ENCODE data around the gene HABP4.
"Not testable (repeated sequence)": the region's sequence is repeated elsewhere in the genome, so short reads cannot be mapped to it uniquely, and the experiment has no call there.

Gene HABP4

GRCh38 chr9:96500696-96501632 lies 51.0 kb downstream of the HABP4 start:
- no peak for FAIRE-seq

GRCh38 chr9:96501633-96502538 lies 51.9 kb downstream of the HABP4 start:
- FAIRE-seq, result no peak

GRCh38 chr9:96502539-96503373 lies 52.8 kb downstream of the HABP4 start:
- FAIRE-seq, result no peak

- FAIRE-seq, result not testable (repeated sequence)
Measured at GRCh38 chr9:96503374-96503748, 53.4 kb downstream of the HABP4 start.

GRCh38 chr9:96503918-96504317 lies 53.9 kb downstream of the HABP4 start:
- no peak for FAIRE-seq

- FAIRE-seq, result no peak
Measured at GRCh38 chr9:96505316-96505991, 55.5 kb downstream of the HABP4 start.

GRCh38 chr9:96508227-96508940 lies 58.4 kb downstream of the HABP4 start:
- FAIRE-seq, result no peak

GRCh38 chr9:96509026-96509425 lies 59.1 kb downstream of the HABP4 start:
- no peak for FAIRE-seq

GRCh38 chr9:96509848-96510247 lies 59.9 kb downstream of the HABP4 start:
- FAIRE-seq, result no peak

- no peak for FAIRE-seq
Measured at GRCh38 chr9:96510258-96510657, 60.3 kb downstream of the HABP4 start.

GRCh38 chr9:96512240-96512639 lies 62.3 kb downstream of the HABP4 start:
- FAIRE-seq, result no peak

GRCh38 chr9:96513622-96514021 lies 63.7 kb downstream of the HABP4 start:
- FAIRE-seq, result no peak

- FAIRE-seq, result no peak
Measured at GRCh38 chr9:96514108-96514799, 64.3 kb downstream of the HABP4 start.

- FAIRE-seq, result no peak
Measured at GRCh38 chr9:96514800-96515158, 64.8 kb downstream of the HABP4 start.

GRCh38 chr9:96515621-96516470 lies 65.9 kb downstream of the HABP4 start:
- FAIRE-seq, result no peak

- FAIRE-seq, result no peak
Measured at GRCh38 chr9:96519095-96519494, 69.1 kb downstream of the HABP4 start.

GRCh38 chr9:96519787-96520186 lies 69.8 kb downstream of the HABP4 start:
- no peak for FAIRE-seq

GRCh38 chr9:96522366-96522765 lies 72.4 kb downstream of the HABP4 start:
- FAIRE-seq, result no peak

- no peak for FAIRE-seq
Measured at GRCh38 chr9:96523374-96523773, 73.4 kb downstream of the HABP4 start.

- FAIRE-seq, result no peak
Measured at GRCh38 chr9:96524045-96524444, 74.1 kb downstream of the HABP4 start.
